ENCODE measurements around the gene PRKG1.

GRCh38 chr10:51585742-51586141 is 511.5 kb downstream of the PRKG1 start:
- TF ChIP-seq POLR2A (IDR thresholded peaks at IDR 0.05; ENCODE audit: low read depth, low read length), result no peak
- TF ChIP-seq POLR2AphosphoS5 (IDR thresholded peaks at IDR 0.05; ENCODE audit: low read depth, low read length), result no peak
- TF ChIP-seq TAF1 (IDR thresholded peaks at IDR 0.05; ENCODE audit: low read depth, low read length), result no peak
- no peak for TF ChIP-seq POU2F2 (IDR thresholded peaks at IDR 0.05; ENCODE audit: low read depth, low read length)
- TF ChIP-seq SPI1 (IDR thresholded peaks at IDR 0.05; ENCODE audit: low read depth, low read length), result no peak

All from GM12891 (cell line).